SU-DHL-6 (cell line): ENCODE data around the gene PCAT7.

Experiments used
- H2AFZ ChIP-seq: fragments of 200-600 bp; sonication (generic); 2 replicates; pipeline ENCODE4 v1.6.1; 2014; ENCODE audit warnings: low read depth, mild to moderate bottlenecking, moderate library complexity, mixed read lengths, antibody characterized with exemption, low read length; ENCODE audit not compliant: severe bottlenecking
- H3F3A ChIP-seq: fragments of 200-600 bp; shearing (Covaris generic); 2 replicates; pipeline ENCODE4 v1.6.0; 2016; ENCODE audit warnings: antibody characterized with exemption, mild to moderate bottlenecking; ENCODE audit not compliant: insufficient read depth
- H3K27ac ChIP-seq: fragments of 200-600 bp; sonication (generic); 2 replicates; pipeline ENCODE4 v1.5.1; 2016; ENCODE audit warnings: low read depth, mild to moderate bottlenecking, low read length, moderate library complexity, mixed read lengths
- H3K27me3 ChIP-seq: fragments of 200-600 bp; sonication (generic), shearing (Covaris generic); 2 replicates; pipeline ENCODE4 v1.6.0; 2014; ENCODE audit warnings: mild to moderate bottlenecking, low read length
- H3K36me3 ChIP-seq: fragments of 200-600 bp; sonication (generic); 2 replicates; pipeline ENCODE4 v1.6.1; 2014; ENCODE audit warnings: mild to moderate bottlenecking, low read length, mixed read lengths
- H3K4me2 ChIP-seq: fragments of 300-600, 200-600 bp; shearing (Covaris generic), sonication (generic); 2 replicates; pipeline ENCODE4 v1.6.0; 2014; ENCODE audit warnings: low read length, low read depth, mild to moderate bottlenecking; ENCODE audit not compliant: poor library complexity, severe bottlenecking
- H3K4me3 ChIP-seq: fragments of 200-600 bp; sonication (generic); 2 replicates; pipeline ENCODE4 v1.5.1; 2014; ENCODE audit warnings: antibody characterized with exemption, low read length, mild to moderate bottlenecking, mixed read lengths; ENCODE audit not compliant: insufficient read depth, poor library complexity, severe bottlenecking
- H3K79me2 ChIP-seq: fragments of 200-600 bp; sonication (generic); 2 replicates; pipeline ENCODE4 v1.6.1; 2014; ENCODE audit warnings: mild to moderate bottlenecking, low read length, moderate library complexity; ENCODE audit not compliant: insufficient read depth
- H3K9ac ChIP-seq: fragments of 200-600 bp; sonication (generic); 2 replicates; pipeline ENCODE4 v1.7.0; 2014; ENCODE audit warnings: mild to moderate bottlenecking, low read length
- H3K9me2 ChIP-seq: fragments of 200-600 bp; sonication (generic); replicated peaks from 2 replicates; pipeline ENCODE4 v1.6.1; 2014; ENCODE audit warnings: low read length; ENCODE audit not compliant: insufficient read depth
- H3K9me3 ChIP-seq: fragments of 200-600 bp; sonication (generic); 2 replicates; pipeline ENCODE4 v1.6.1; 2014; ENCODE audit warnings: low read length, mixed read lengths; ENCODE audit not compliant: insufficient read depth
- H4K20me1 ChIP-seq: fragments of 200-600 bp; sonication (generic); 2 replicates; pipeline ENCODE4 v1.6.1; 2014; ENCODE audit warnings: low read depth, mild to moderate bottlenecking, antibody characterized with exemption, low read length, moderate library complexity, mixed read lengths
- EZH2phosphoT487 ChIP-seq: fragments of 200-600 bp; sonication (generic), shearing (Covaris generic); conservative IDR thresholded peaks from 2 replicates; pipeline ENCODE4 v1.6.1; 2018; ENCODE audit warnings: mild to moderate bottlenecking, antibody characterized with exemption, low read length, moderate library complexity, mixed read lengths
- TF ChIP-seq, protein P1 (sequence below): fragments of 200-600 bp; sonication (generic); IDR thresholded peaks from one replicate; pipeline ENCODE4 v1.5.1; 2017; ENCODE audit warnings: antibody characterized with exemption, mild to moderate bottlenecking, low read length, moderate library complexity; ENCODE audit not compliant: insufficient read depth, poor library complexity, severe bottlenecking

PCAT7 gene

DNA sequence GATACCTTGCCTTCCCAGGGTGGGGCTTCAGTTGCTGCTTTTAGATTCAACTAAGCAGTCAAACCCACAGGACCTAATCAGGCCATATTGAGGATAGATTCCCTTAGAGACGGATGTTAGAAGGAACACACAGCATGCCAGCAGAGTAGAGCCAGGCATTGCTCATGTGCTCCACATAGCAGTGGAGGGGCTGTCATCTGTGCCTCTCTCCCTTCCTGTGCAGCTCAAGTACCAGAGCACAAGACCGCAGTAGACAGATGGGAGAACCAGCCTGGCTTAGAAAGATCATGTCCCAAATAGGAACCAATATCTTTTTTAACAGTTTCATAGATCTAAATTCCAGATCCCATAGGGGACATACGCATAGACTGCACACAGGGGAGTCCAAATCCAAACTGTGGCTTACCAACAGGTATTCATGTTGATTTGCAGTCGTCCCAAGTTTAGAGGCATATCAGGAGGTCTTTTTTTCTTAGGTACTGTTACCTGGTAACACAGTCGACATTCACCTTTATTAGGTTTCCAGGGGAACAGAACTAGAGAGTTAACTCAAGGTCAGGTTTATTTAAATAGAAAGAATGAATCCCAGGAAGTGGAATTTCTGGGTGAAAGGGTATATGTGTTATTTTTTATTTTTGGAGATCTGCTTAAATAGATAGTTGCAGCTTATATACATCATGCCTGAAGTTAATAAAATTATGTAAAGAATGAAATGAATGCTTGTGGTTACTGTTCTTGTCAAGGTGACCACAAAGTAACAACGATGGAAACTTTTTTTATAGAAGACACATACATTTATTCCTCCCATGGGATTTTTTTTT is 43.5 kb upstream of the PCAT7 start:
- Histone ChIP-seq H3K4me2 (no peak overlapping the region), H3F3A (no peaks in the 10 kb centered on the region), H4K20me1 (no peaks in the 10 kb centered on the region), H3K36me3 (no peaks in the 10 kb centered on the region), H3K9me2 (no peaks in the 10 kb centered on the region), H2AFZ (no peak overlapping the region), H3K27me3 (no peaks in the 10 kb centered on the region), H3K27ac (no peak overlapping the region), H3K9me3 (no peaks in the 10 kb centered on the region), H3K9ac (no peak overlapping the region), H3K79me2 (no peaks in the 10 kb centered on the region), H3K4me3 (no peak overlapping the region)
- no peak for TF ChIP-seq EZH2phosphoT487
- TF ChIP-seq, protein P1, sequence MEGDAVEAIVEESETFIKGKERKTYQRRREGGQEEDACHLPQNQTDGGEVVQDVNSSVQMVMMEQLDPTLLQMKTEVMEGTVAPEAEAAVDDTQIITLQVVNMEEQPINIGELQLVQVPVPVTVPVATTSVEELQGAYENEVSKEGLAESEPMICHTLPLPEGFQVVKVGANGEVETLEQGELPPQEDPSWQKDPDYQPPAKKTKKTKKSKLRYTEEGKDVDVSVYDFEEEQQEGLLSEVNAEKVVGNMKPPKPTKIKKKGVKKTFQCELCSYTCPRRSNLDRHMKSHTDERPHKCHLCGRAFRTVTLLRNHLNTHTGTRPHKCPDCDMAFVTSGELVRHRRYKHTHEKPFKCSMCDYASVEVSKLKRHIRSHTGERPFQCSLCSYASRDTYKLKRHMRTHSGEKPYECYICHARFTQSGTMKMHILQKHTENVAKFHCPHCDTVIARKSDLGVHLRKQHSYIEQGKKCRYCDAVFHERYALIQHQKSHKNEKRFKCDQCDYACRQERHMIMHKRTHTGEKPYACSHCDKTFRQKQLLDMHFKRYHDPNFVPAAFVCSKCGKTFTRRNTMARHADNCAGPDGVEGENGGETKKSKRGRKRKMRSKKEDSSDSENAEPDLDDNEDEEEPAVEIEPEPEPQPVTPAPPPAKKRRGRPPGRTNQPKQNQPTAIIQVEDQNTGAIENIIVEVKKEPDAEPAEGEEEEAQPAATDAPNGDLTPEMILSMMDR = no peak

DNA sequence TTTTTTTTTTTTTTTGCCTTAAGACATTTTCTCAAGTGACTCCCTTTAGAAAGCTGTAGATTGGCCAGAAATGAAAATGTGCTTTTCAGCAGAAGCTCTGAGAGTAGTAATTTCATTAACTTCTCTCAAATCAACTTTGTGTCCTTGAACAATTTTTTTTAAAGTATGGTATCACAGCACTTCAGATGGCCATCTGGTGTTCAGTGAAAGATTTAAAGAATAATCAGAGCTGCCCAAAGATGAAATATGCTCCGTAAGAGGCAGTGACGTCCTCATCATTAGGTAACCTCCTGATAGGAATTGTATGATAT is 43.0 kb upstream of the PCAT7 start:
- Histone ChIP-seq H3F3A (no peaks in the 10 kb centered on the region), H3K9me2 (no peaks in the 10 kb centered on the region), H3K4me3 (no peak overlapping the region), H2AFZ (no peak overlapping the region), H3K27me3 (no peaks in the 10 kb centered on the region), H3K9me3 (no peaks in the 10 kb centered on the region), H3K79me2 (no peaks in the 10 kb centered on the region), H3K9ac (no peak overlapping the region), H4K20me1 (no peaks in the 10 kb centered on the region), H3K36me3 (no peaks in the 10 kb centered on the region), H3K27ac (no peak overlapping the region), H3K4me2 (no peak overlapping the region)
- TF ChIP-seq, protein P1 = no peak
- no peak for TF ChIP-seq EZH2phosphoT487

DNA sequence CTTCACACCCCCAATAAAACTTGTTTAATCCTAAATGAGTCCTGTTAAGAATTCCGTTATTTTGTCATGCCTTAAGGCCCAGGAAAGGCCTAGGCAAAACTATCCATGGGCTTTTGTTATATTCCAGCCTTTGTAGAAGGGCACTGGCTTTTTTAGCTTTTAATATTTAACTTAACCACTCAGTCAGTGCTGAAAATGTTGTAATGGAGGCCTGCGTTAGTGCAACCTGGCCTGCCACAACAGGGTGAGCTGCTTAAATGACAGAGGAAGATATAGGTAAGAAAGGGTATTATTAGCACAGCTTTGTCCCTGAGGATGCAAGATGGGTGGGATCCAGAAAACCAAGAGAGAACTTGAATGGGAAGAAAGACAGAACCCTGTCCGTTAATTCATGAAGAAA is 40.2 kb upstream of the PCAT7 start:
- H3K27ac ChIP-seq = no peak overlapping the region
- H4K20me1 ChIP-seq = no peaks in the 10 kb centered on the region
- H3K9me2 ChIP-seq = no peaks in the 10 kb centered on the region
- TF ChIP-seq, protein P1 = no peak
- no peak for TF ChIP-seq EZH2phosphoT487
- H3K9me3 ChIP-seq = no peaks in the 10 kb centered on the region
- H3K27me3 ChIP-seq = no peaks in the 10 kb centered on the region
- H2AFZ ChIP-seq = no peak overlapping the region
- no peak overlapping the region for H3K9ac ChIP-seq
- no peaks in the 10 kb centered on the region for H3K79me2 ChIP-seq
- no peaks in the 10 kb centered on the region for H3F3A ChIP-seq
- no peaks in the 10 kb centered on the region for H3K36me3 ChIP-seq
- no peak overlapping the region for H3K4me2 ChIP-seq
- no peak overlapping the region for H3K4me3 ChIP-seq
